ENCODE results near the gene SEMA3D. TPM values are rescaled to one million over a fixed set of nuclear protein-coding genes. Genes with fewer than 3 reads are reported as not detected.

The SEMA3D gene
- total and polyA plus RNA-seq, 2 donors (not counting 1 experiment from before 2014, with no cell fraction given): 0.46 to 0.59 TPM

- no peaks in the 10 kb centered on the region for H3K4me1 ChIP-seq (ENCODE audit: control insufficient read depth in 2 of 2, insufficient read depth in 2 of 2, low read length in 2 of 2)
- H3K4me1 Mint-ChIP-seq: no peaks in the 10 kb centered on the region
- H3K4me2 ChIP-seq (replicated peaks; ENCODE audit: low read depth, low read length, poor library complexity, severe bottlenecking): no peak overlapping the region
- ChIA-PET CTCF (no interaction called here), POLR2A (no interaction called here)
- WGBS (ENCODE audit: insufficient coverage): no CpG with 5 or more reads among the region's 1 CpG
- intact Hi-C loops (cut with micrococcal nuclease): no loop called here
- H3K27ac Mint-ChIP-seq: no peak overlapping the region
- no peaks in the 10 kb centered on the region for H4K20me1 ChIP-seq (ENCODE audit: control insufficient read depth, insufficient read depth, low read length, poor library complexity, severe bottlenecking)
- H3K27me3 Mint-ChIP-seq: no peaks in the 10 kb centered on the region
- no peak overlapping the region for H2AFZ ChIP-seq (ENCODE audit: insufficient read depth, low read depth, low read length, poor library complexity, severe bottlenecking)
- H3K27ac ChIP-seq (ENCODE audit: low read length in 2 of 2): no peak overlapping the region
- TF ChIP-seq CTCF (IDR thresholded peaks at IDR 0.05): no peak
- TF ChIP-seq EZH2 (IDR thresholded peaks at IDR 0.05; ENCODE audit: borderline replicate concordance, insufficient read depth, low read depth, low read length, poor library complexity, severe bottlenecking): no peak
- no peaks in the 10 kb centered on the region for H3K9me3 Mint-ChIP-seq (ENCODE audit: insufficient read depth)
- no peak overlapping the region for H3K9ac ChIP-seq (ENCODE audit: low read length)
- H3K79me2 ChIP-seq (ENCODE audit: control insufficient read depth, insufficient read depth, low read length): no peaks in the 10 kb centered on the region
- DNase-seq (no peak), ATAC-seq (ENCODE audit: low read depth) (no peak)
- H3K36me3 ChIP-seq (replicated peaks in 1 of 2; ENCODE audit: control extremely low read depth in 1 of 2, control insufficient read depth in 1 of 2, extremely low read depth in 1 of 2, insufficient read depth in 2 of 2, low read length in 1 of 2): no peaks in the 10 kb centered on the region
- no peaks in the 10 kb centered on the region for H3K9me3 ChIP-seq (ENCODE audit: control extremely low read depth in 1 of 3, control insufficient read depth in 2 of 3, insufficient read depth in 1 of 3, low read length in 2 of 3)
- H3K4me3 Mint-ChIP-seq: no peak overlapping the region
- H3K4me3 ChIP-seq (ENCODE audit: control extremely low read depth in 1 of 5, extremely low read depth in 1 of 5, insufficient read depth in 1 of 5, low read depth in 2 of 5, low read length in 4 of 5): no peak overlapping the region
- no peaks in the 10 kb centered on the region for H3K27me3 ChIP-seq (replicated peaks in 1 of 4; ENCODE audit: control extremely low read depth in 1 of 4, control insufficient read depth in 3 of 4, insufficient read depth in 4 of 4, low read length in 3 of 4)
Observed at GRCh38 chr7:84946549-84946948, 240.3 kb downstream of the SEMA3D start.

Data from B cell (primary cell).